SK-N-SH (cell line): ENCODE results near the gene ANO2. TPM values are rescaled to one million over a fixed set of nuclear protein-coding genes. Genes with fewer than 3 reads are reported as not detected.
"Not testable (repeated sequence)": the region's sequence is repeated elsewhere in the genome, so short reads cannot be mapped to it uniquely, and the experiment has no call there.

Source experiments
- CTCF ChIA-PET: fragments of 300-600, 350-600 bp; formaldehyde crosslinking; extraction: SDS; loops from one replicate; lab custom pipeline; 2021; lab: Yijun Ruan, JAX
- POLR2A ChIA-PET: fragments of 350-600 bp; sonication (Branson Sonifier 250); formaldehyde crosslinking; extraction: SDS; loops from one replicate; lab custom pipeline; 2020; ENCODE audit warnings: antibody characterized with exemption, inconsistent platforms; lab: Yijun Ruan, JAX
- DNase-seq: peaks from one replicate; pipeline ENCODE4 v3.0.0; 2012
- H2AFZ ChIP-seq: fragments of 200-600 bp; sonication (generic); 2 replicates; pipeline ENCODE4 v1.8.1; 2016; ENCODE audit warnings: antibody characterized with exemption, mild to moderate bottlenecking, low read depth
- H3F3A ChIP-seq: fragments of 200-600 bp; sonication (generic); replicated peaks from 2 replicates; pipeline ENCODE3; 2016; ENCODE audit warnings: antibody characterized with exemption, mild to moderate bottlenecking; ENCODE audit not compliant: insufficient read depth
- H3K27ac ChIP-seq, 2 experiments: fragments of 200-500 bp in 1 of 2; fragments of 200-600 bp in 1 of 2; sonication (Bioruptor generic) in 1 of 2; sonication (generic), shearing (Covaris generic) in 1 of 2; 2 replicates each; pipeline versions ENCODE4 v1.5.1 to v1.6.1; 2014 to 2016; ENCODE audit warnings: low read depth in 2 of 2, inconsistent platforms in 1 of 2, low read length in 1 of 2, mild to moderate bottlenecking in 1 of 2, mixed read lengths in 1 of 2
- H3K27me3 ChIP-seq: fragments of 200-600 bp; sonication (generic), shearing (Covaris generic); 2 replicates; pipeline ENCODE4 v1.6.1; 2016; ENCODE audit warnings: mixed run types; ENCODE audit not compliant: insufficient read depth
- H3K36me3 ChIP-seq, 2 experiments: fragments of 200-500 bp in 1 of 2; fragments of 200-600 bp in 1 of 2; sonication (Bioruptor generic) in 1 of 2; sonication (generic) in 1 of 2; replicated peaks in 1 of 2; 2 replicates each; pipeline versions ENCODE3 to v1.5.1; 2014 to 2016; ENCODE audit warnings: low read length in 1 of 2, mild to moderate bottlenecking in 1 of 2; ENCODE audit not compliant: insufficient read depth in 2 of 2, control insufficient read depth in 1 of 2
- H3K4me1 ChIP-seq, 2 experiments: fragments of 200-500 bp in 1 of 2; fragments of 200-600 bp in 1 of 2; sonication (Bioruptor generic) in 1 of 2; sonication (generic), shearing (Covaris generic) in 1 of 2; 2 replicates each; pipeline versions ENCODE4 v1.5.1 to v1.6.1; 2014 to 2016; ENCODE audit warnings: low read depth in 1 of 2, low read length in 1 of 2, mixed run types in 1 of 2; ENCODE audit not compliant: insufficient read depth in 2 of 2, control insufficient read depth in 1 of 2
- H3K4me2 ChIP-seq: fragments of 200-600 bp; sonication (generic), shearing (Covaris generic); 2 replicates; pipeline ENCODE4 v1.6.1; 2017; ENCODE audit warnings: mixed run types
- H3K4me3 ChIP-seq, 2 experiments: fragments of 200-500 bp in 1 of 2; fragments of 200-600 bp in 1 of 2; sonication (Bioruptor generic) in 1 of 2; sonication (generic), shearing (Covaris generic) in 1 of 2; 2 replicates each; pipeline versions ENCODE4 v1.5.1 to v1.8.1; 2014 to 2016; ENCODE audit warnings: low read depth in 2 of 2, inconsistent platforms in 1 of 2, low read length in 1 of 2, mild to moderate bottlenecking in 1 of 2, mixed read lengths in 1 of 2, moderate library complexity in 1 of 2
- H3K79me2 ChIP-seq: fragments of 200-600 bp; sonication (generic); 2 replicates; pipeline ENCODE4 v1.8.1; 2017; ENCODE audit warnings: mild to moderate bottlenecking; ENCODE audit not compliant: insufficient read depth
- H3K9ac ChIP-seq: fragments of 200-600 bp; sonication (generic); 2 replicates; pipeline ENCODE4 v1.6.1; 2017; ENCODE audit warnings: mixed run types
- H3K9me2 ChIP-seq: fragments of 200-600 bp; sonication (generic); 2 replicates; pipeline ENCODE4 v1.6.1; 2017; ENCODE audit warnings: mixed run types
- H3K9me3 ChIP-seq: fragments of 200-600 bp; sonication (generic); 2 replicates; pipeline ENCODE4 v1.6.1; 2017; ENCODE audit warnings: mixed run types, mild to moderate bottlenecking, moderate library complexity
- H4K20me1 ChIP-seq: fragments of 200-600 bp; sonication (generic); 2 replicates; pipeline ENCODE4 v1.6.1; 2017; ENCODE audit warnings: mild to moderate bottlenecking, mixed run types; ENCODE audit not compliant: insufficient read depth
- CHD2 ChIP-seq: fragments of 150-350 bp; IDR thresholded peaks from 2 replicates; pipeline ENCODE4 v1.6.1; 2018; ENCODE audit warnings: low read length; ENCODE audit not compliant: partially characterized antibody
- ELF1 ChIP-seq: IDR thresholded peaks from 2 replicates; pipeline ENCODE4 v1.4.0; 2012
- EP300 ChIP-seq, 2 experiments: IDR thresholded peaks; 2 replicates each; pipeline versions ENCODE4 v1.4.0 to v1.6.1; 2012; ENCODE audit warnings: borderline replicate concordance in 1 of 2, low read depth in 1 of 2, low read length in 1 of 2
- EZH2phosphoT487 ChIP-seq: fragments of 200-600 bp; sonication (generic); IDR thresholded peaks from 2 replicates; pipeline ENCODE4 v1.6.1; 2017; ENCODE audit warnings: low read depth, mixed run types, mild to moderate bottlenecking, antibody characterized with exemption, moderate library complexity, borderline replicate concordance
- FOSL2 ChIP-seq: IDR thresholded peaks from 2 replicates; pipeline ENCODE4 v1.4.0; 2012; ENCODE audit warnings: low read depth, mild to moderate bottlenecking, moderate library complexity, borderline replicate concordance
- FOXM1 ChIP-seq: IDR thresholded peaks from 2 replicates; pipeline ENCODE4 v1.4.0; 2012; ENCODE audit warnings: low read depth, mild to moderate bottlenecking
- MXI1 ChIP-seq: IDR thresholded peaks from 2 replicates; pipeline ENCODE4 v1.6.1; 2012; ENCODE audit warnings: mild to moderate bottlenecking, low read depth, low read length, improper control_type of control experiment
- RFX5 ChIP-seq: IDR thresholded peaks from 2 replicates; pipeline ENCODE4 v1.6.1; 2012; ENCODE audit warnings: mild to moderate bottlenecking, improper control_type of control experiment, low read length
- RXRA ChIP-seq: IDR thresholded peaks from 2 replicates; pipeline ENCODE4 v1.4.0; 2012; ENCODE audit warnings: low read depth, mild to moderate bottlenecking, borderline replicate concordance
- TAF1 ChIP-seq: IDR thresholded peaks from 2 replicates; pipeline ENCODE4 v1.6.1; 2012; ENCODE audit warnings: low read depth, mild to moderate bottlenecking, low read length, moderate library complexity, borderline replicate concordance
- USF2 ChIP-seq: fragments of 150-350 bp; IDR thresholded peaks from 2 replicates; pipeline ENCODE4 v1.6.1; 2017; ENCODE audit warnings: antibody characterized with exemption, low read length, low read depth, borderline replicate concordance
- YY1 ChIP-seq: IDR thresholded peaks from 2 replicates; pipeline ENCODE4 v1.4.0; 2012; ENCODE audit warnings: low read depth, mild to moderate bottlenecking
- ZBTB33 ChIP-seq: IDR thresholded peaks from 2 replicates; pipeline ENCODE4 v1.4.0; 2012; ENCODE audit warnings: low read depth, borderline replicate concordance
- WGBS: methylation state at CpG from one replicate; pipeline ENCODE4 v1.1.6; 2017; ENCODE audit warnings: low lambda C conversion rate; 5-methylcytosine and 5-hydroxymethylcytosine counted together
- polyA plus RNA-seq, 3 experiments: library from polyadenylated mRNA; depleted of rRNA; stranded (reverse); fragments of >200 nt; gene quantifications; 2 replicates each; pipeline ENCODE4 v1.2.3, GENCODE V29; 2012

ANO2 gene
- polyA plus RNA-seq, 1 of the 3 experiments (the other 2 are of a cell fraction), result not detected

DNA sequence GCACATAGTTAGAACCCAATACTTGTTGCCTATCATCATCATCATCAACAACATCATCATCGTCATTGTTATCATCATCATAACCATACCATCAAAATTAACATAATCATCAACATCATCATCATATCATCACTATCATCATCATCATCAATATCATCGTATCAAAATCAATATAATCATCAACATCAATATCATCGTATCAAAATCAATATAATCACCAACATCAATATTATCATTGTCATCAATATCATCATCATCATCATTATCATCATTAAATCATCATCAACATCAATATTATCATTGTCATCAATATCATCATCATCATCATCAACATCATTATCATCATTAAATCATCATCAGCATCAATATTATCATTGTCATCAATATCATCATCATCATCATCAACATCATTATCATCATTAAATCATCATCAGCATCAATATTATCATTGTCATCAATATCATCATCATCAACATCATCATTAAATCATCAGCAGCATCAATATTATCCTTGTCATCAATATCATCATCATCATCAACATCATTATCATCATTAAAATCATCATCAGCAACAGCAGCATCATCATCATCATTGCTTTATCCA is 286.6 kb downstream of the ANO2 start:
- POLR2A ChIA-PET, result not testable (repeated sequence)
- CTCF ChIA-PET, result interaction anchor here (0.6 kb wide), 1 partner anchor 10 kb away, joined by 3 read pairs; no protein-coding TSS in a partner anchor
- under 1% methylated on average over 3 of the region's 3 CpGs for WGBS

GRCh38 chr12:5656836-5657235 is 288.2 kb downstream of the ANO2 start:
- no peaks in the 10 kb centered on the region for H4K20me1 ChIP-seq
- DNase-seq, result no peak
- no peak overlapping the region for H2AFZ ChIP-seq
- ChIA-PET POLR2A (no interaction called here), CTCF (no interaction called here)
- H3K9me2 ChIP-seq, result no peaks in the 10 kb centered on the region
- WGBS, result 0% methylated on average over 2 of the region's 4 CpGs
- H3F3A ChIP-seq, result no peaks in the 10 kb centered on the region
- TF ChIP-seq TAF1 (no peak), EP300 (IDR thresholded peaks at IDR 0.05; ENCODE audit: borderline replicate concordance in 1 of 2, low read depth in 1 of 2, low read length in 1 of 2) (no peak), ZBTB33 (no peak), MXI1 (no peak), FOXM1 (no peak), EZH2phosphoT487 (no peak), USF2 (no peak), YY1 (no peak), FOSL2 (no peak), ELF1 (no peak), CHD2 (no peak), RXRA (no peak), RFX5 (no peak)
- H3K27me3 ChIP-seq, result peaks cover 22% of the 10 kb centered on the region; the same call in 1 of the 2 replicates
- no peak overlapping the region for H3K27ac ChIP-seq
- H3K4me3 ChIP-seq, result no peak overlapping the region
- no peak overlapping the region for H3K9ac ChIP-seq
- no peaks in the 10 kb centered on the region for H3K79me2 ChIP-seq
- H3K4me1 ChIP-seq, result no peaks in the 10 kb centered on the region
- H3K4me2 ChIP-seq, result no peak overlapping the region
- no peaks in the 10 kb centered on the region for H3K9me3 ChIP-seq
- H3K36me3 ChIP-seq, result no peaks in the 10 kb centered on the region

More for the DNA sequence above, 286.6 kb downstream of the ANO2 start:
- not testable (repeated sequence) for H3K4me3 ChIP-seq, H3F3A ChIP-seq, H2AFZ ChIP-seq, H3K9me3 ChIP-seq, DNase-seq, H4K20me1 ChIP-seq, H3K9me2 ChIP-seq, H3K27ac ChIP-seq, H3K4me1 ChIP-seq, H3K79me2 ChIP-seq, H3K4me2 ChIP-seq, H3K9ac ChIP-seq, H3K36me3 ChIP-seq
- peaks cover 22% of the 10 kb centered on the region; the same call in 1 of the 2 replicates for H3K27me3 ChIP-seq
